Sigmoid colon (tissue), 7 donors: Measurements from ENCODE around the gene MEIS1. TPM values are rescaled to one million over a fixed set of nuclear protein-coding genes. Genes with fewer than 3 reads are reported as not detected.

Experiments used
- DNase-seq: peaks from one replicate; pipeline ENCODE4 v3.0.0-alpha.2; 2019
- H3K27ac ChIP-seq, 4 donors: fragments of 200-600 bp; sonication (generic); one replicate each; pipeline ENCODE4 v1.5.1; 2016 to 2019; ENCODE audit warnings: mild to moderate bottlenecking in 1 of 4
- H3K27me3 ChIP-seq, 3 donors: fragments of 200-600 bp; sonication (generic); one replicate each; pipeline ENCODE4 v1.5.1; 2019; ENCODE audit warnings: mild to moderate bottlenecking in 1 of 3
- H3K36me3 ChIP-seq, 4 donors: fragments of 200-600 bp; sonication (generic); one replicate each; pipeline ENCODE4 v1.5.1; 2016 to 2019
- H3K4me1 ChIP-seq, 4 donors: fragments of 200-600 bp; sonication (generic); one replicate each; pipeline ENCODE4 v1.5.1; 2017 to 2019
- H3K4me3 ChIP-seq, 4 donors: fragments of 200-600 bp; sonication (generic); one replicate each; pipeline ENCODE4 v1.5.1; 2017 to 2019; ENCODE audit warnings: mild to moderate bottlenecking in 2 of 4, moderate library complexity in 1 of 4
- H3K9me3 ChIP-seq, 4 donors: fragments of 200-600 bp in 3 of 4; sonication (generic) in 3 of 4; one replicate each; pipeline versions ENCODE4 v1.5.1 to v1.6.1; 2013 to 2019
- EP300 ChIP-seq, 4 donors: sonication (generic); formaldehyde crosslinking; IDR thresholded peaks; one replicate each; pipeline ENCODE4 v1.6.1; 2017; ENCODE audit warnings: antibody characterized with exemption in 4 of 4
- POLR2A ChIP-seq, 2 donors: fragments of 450-650 bp; IDR thresholded peaks; one replicate each; pipeline ENCODE4 v1.6.1; 2016; ENCODE audit warnings: antibody characterized with exemption in 2 of 2, mild to moderate bottlenecking in 2 of 2, moderate library complexity in 2 of 2
- POLR2AphosphoS5 ChIP-seq, 4 donors: sonication (generic); formaldehyde crosslinking; IDR thresholded peaks; one replicate each; pipeline ENCODE4 v1.6.1; 2017; ENCODE audit warnings: antibody characterized with exemption in 4 of 4
- WGBS, 2 donors: extraction: QIAGEN DNeasy Blood & Tissue Kit; methylation state at CpG; one replicate each; pipeline ENCODE4 v1.1.7; 2013; 5-methylcytosine and 5-hydroxymethylcytosine counted together
- intact Hi-C: fragments of 100-400 bp; cut with DNase I; formaldehyde crosslinking; loops from one replicate; pipeline ENCODE4 v1.15.1; 2023
- polyA plus RNA-seq, 3 donors: library from polyadenylated mRNA; stranded (reverse); fragments of 200-250 nt; gene quantifications; one replicate each; pipeline ENCODE4 v1.2.3, GENCODE V29; 2013
- total RNA-seq, 4 donors: library from RNA; depleted of rRNA; stranded (reverse); fragments of >200 nt; gene quantifications; one replicate each; pipeline ENCODE4 v1.1.0, GENCODE V29; 2016
- TF ChIP-seq, protein P1 (sequence below), 4 experiments: fragments of 450-650 bp in 3 of 4; fragments of 200-600 bp in 1 of 4; IDR thresholded peaks; one replicate each; pipeline ENCODE4 v1.5.1; 2016 to 2019; ENCODE audit warnings: antibody characterized with exemption in 4 of 4, mild to moderate bottlenecking in 3 of 4, moderate library complexity in 2 of 4
- donor health status: healthy with polysubstance abuse.
- donor health status: Bipolar disorder and iron deficiency.
- donor health status: healthy.

MEIS1 gene
- total and polyA plus RNA-seq, 7 donors, result 2.8 to 144 (median 108) TPM

DNA sequence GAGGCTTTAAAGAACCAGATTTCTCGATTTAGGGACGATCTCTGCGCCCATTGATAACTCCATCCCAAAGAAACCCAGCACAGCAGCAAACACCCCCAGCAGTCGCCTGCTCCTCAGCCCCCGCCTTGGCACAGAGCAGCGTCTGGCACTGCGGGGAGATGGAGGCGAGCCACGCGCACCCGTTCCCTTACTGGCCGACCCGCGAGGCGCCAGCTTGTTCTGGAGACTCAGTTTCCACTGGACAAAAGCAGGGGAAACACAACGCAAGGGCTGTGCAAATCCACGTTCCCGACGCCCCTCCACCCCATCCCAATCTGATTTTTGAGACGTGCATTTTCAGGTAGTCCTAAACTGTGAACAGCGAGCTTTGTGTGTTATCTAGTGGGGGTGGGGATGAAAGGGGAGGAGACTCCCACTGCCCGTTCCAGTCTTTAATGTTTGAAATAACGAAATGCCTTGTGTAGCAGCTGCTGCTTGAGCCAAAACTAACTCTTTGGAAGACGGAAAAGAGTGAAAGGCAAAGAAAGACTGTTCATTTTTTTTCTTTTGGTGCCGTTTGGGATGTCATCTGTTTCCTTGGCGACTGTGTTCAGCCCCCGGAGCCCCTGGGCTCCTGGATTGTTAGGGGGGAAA lies 143.2 kb downstream of the MEIS1 start:
- peak overlapping the region; percentile 95 to 99 (median 98) for H3K27ac ChIP-seq
- 6 to 11% methylated on average over 27 of the region's 27 CpGs for WGBS, 2 donors
- intact Hi-C loops, result loop anchor here (2.0 to 10.0 kb wide), 8 partner anchors 311 to 1457 kb away; partner anchors contain the start of gene ETAA1
- H3K27me3 ChIP-seq, result peaks cover 0 to 3% (median 3%) of the 10 kb centered on the region in 3 donors
- TF ChIP-seq POLR2A (IDR thresholded peaks at IDR 0.05) (no peak), POLR2AphosphoS5 (IDR thresholded peaks at IDR 0.05) (peak in 3 of 4 donors; percentile 44 to 59 (median 54))
- peak; percentile 72 for DNase-seq
- no peaks in the 10 kb centered on the region for H3K36me3 ChIP-seq
- H3K9me3 ChIP-seq, result no peaks in the 10 kb centered on the region
- H3K4me1 ChIP-seq, result peaks cover 0 to 44% (median 31%) of the 10 kb centered on the region in 4 donors
- H3K4me3 ChIP-seq, result peak overlapping the region; percentile 52 to 73 (median 68)

DNA sequence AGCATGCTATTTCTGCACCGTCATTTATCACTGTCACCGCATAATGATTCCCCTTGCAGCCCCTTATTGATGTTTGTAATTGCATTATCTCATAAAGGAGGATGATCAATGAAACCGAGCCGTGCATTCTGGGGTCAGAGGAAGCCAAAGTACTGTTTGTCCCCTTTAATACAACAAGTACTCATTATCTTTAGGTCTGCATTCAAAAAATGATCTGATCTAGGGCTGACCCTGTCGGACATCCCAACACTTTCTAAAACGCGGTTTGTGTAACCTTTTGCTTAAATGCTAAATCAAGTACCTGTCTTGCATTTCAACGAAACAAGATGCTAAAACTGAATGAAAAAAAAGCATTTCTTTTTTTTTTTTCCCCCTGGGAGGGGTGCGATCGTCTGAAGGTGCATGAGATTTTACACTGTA lies 143.8 kb downstream of the MEIS1 start:
- no peaks in the 10 kb centered on the region for H3K36me3 ChIP-seq
- no peak for DNase-seq
- intact Hi-C loops, result loop anchor here (2.0 to 10.0 kb wide), 8 partner anchors 310 to 1456 kb away; partner anchors contain the start of gene ETAA1
- no peak for TF ChIP-seq POLR2A (IDR thresholded peaks at IDR 0.05)
- H3K9me3 ChIP-seq, result no peaks in the 10 kb centered on the region
- peak overlapping the region; percentile 95 to 99 (median 98) for H3K27ac ChIP-seq
- H3K4me1 ChIP-seq, result peaks cover 0 to 41% (median 25%) of the 10 kb centered on the region in 4 donors
- H3K27me3 ChIP-seq, result peaks cover 0 to 3% (median 3%) of the 10 kb centered on the region in 3 donors
- peak overlapping the region; percentile 52 to 73 (median 68) for H3K4me3 ChIP-seq
- 17 to 23% methylated on average over 10 of the region's 10 CpGs for WGBS, 2 donors

DNA sequence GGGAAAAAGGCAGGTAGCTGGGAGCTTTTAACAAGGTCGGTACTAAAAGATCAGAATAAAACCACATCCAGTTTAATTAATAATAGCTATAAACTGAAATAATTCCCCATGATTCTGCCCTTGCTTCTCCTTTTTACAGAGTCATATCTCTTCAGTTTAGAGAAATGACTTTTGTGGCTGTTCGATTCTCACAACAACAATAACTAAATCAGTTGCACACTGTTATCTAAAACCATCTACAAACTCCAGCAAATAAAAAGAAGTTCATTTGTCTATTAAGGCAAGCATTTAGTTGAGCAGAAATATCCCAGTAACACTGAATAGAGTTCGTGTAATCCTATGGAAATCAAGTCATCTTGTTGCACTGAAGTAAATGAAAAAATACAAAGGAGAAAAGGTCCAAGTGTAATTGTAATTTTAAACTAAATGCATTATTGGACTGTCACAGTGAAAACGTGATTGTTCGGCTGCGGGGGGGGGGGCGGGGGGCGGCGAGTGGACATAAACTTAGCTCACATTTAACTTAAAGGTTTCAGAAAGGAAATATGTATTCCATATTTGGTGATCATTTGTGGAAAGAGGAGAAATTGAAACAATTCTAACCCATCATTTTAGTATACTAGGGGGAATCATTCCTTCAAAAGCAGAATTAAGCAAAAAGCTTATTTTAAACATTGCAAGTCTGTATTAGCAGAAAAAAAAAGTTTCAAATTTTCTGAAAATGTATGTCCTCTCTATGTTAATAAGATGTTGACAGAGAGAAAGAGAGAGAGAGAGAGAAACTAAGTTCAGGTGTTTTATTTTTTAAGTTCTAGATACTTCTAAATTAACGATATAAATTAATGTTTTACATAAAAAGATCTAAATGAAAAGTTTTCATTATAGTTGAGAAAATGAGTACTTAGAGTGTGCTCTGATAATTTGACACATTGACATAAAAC lies 144.5 kb downstream of the MEIS1 start:
- 38 to 45% methylated on average over 10 of the region's 10 CpGs for WGBS, 2 donors
- Histone ChIP-seq H3K27me3 (peaks cover 0 to 3% (median 3%) of the 10 kb centered on the region in 3 donors), H3K27ac (peak overlapping the region; percentile 95 to 99 (median 98)), H3K4me1 (peaks cover 0 to 39% (median 21%) of the 10 kb centered on the region in 4 donors), H3K4me3 (peak overlapping the region; percentile 52 to 73 (median 68)), H3K9me3 (no peaks in the 10 kb centered on the region), H3K36me3 (no peaks in the 10 kb centered on the region)
- DNase-seq, result no peak
- TF ChIP-seq EP300 (IDR thresholded peaks at IDR 0.05), result no peak
- no peak for TF ChIP-seq POLR2AphosphoS5 (IDR thresholded peaks at IDR 0.05)
- TF ChIP-seq POLR2A (IDR thresholded peaks at IDR 0.05), result no peak
- TF ChIP-seq, protein P1, sequence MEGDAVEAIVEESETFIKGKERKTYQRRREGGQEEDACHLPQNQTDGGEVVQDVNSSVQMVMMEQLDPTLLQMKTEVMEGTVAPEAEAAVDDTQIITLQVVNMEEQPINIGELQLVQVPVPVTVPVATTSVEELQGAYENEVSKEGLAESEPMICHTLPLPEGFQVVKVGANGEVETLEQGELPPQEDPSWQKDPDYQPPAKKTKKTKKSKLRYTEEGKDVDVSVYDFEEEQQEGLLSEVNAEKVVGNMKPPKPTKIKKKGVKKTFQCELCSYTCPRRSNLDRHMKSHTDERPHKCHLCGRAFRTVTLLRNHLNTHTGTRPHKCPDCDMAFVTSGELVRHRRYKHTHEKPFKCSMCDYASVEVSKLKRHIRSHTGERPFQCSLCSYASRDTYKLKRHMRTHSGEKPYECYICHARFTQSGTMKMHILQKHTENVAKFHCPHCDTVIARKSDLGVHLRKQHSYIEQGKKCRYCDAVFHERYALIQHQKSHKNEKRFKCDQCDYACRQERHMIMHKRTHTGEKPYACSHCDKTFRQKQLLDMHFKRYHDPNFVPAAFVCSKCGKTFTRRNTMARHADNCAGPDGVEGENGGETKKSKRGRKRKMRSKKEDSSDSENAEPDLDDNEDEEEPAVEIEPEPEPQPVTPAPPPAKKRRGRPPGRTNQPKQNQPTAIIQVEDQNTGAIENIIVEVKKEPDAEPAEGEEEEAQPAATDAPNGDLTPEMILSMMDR (IDR thresholded peaks at IDR 0.05), result no peak
- intact Hi-C loops, result loop anchor here (2.0 to 10.0 kb wide), 10 partner anchors 309 to 1455 kb away; partner anchors contain the start of gene ETAA1

DNA sequence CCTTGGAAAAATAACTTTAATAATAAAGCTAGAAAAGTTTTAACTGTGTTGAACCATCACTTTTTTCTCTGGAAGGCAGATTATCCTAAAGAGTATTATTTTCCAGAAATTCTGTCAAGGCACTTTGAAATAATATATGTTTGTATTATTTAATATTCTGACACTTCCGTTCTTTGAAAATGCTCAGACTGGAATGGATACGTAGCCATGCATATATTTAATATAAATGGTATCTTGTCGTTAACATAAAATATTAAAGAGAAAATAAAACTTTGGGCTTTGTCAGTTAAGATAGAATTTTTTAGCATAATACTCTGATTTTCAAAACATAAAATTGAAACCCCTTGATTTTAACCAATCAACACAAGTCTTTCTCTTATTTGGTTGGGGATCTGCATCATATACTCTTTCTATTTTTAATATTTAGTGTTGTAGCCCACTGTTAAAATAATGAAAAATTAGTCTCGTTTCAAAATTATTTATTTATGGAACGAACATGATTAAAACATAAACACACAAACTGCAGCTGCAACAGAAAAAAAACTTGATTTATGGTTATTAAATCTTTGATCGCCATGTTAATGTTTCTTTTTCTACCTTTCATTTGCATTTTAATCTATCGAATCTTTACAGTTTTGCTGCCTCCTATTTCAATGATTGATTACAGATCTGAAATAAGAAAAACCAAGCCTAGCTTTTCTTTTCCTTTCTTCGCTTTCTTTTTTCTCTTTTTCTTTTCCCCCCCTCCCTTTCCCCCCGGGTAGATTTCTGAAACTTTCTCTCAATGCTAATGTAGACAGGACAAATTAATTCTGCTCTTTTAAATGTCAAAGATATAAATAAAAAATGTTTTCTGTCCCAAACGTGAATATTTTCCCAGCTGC lies 145.5 kb downstream of the MEIS1 start:
- 27 to 34% methylated on average over 10 of the region's 10 CpGs for WGBS, 2 donors
- H3K4me3 ChIP-seq, result peak overlapping the region; percentile 43 to 73 (median 57)
- no peaks in the 10 kb centered on the region for H3K36me3 ChIP-seq
- DNase-seq, result no peak
- H3K27ac ChIP-seq, result peak overlapping the region; percentile 95 to 99 (median 98)
- peaks cover 0 to 45% (median 26%) of the 10 kb centered on the region in 4 donors for H3K4me1 ChIP-seq
- TF ChIP-seq POLR2AphosphoS5 (IDR thresholded peaks at IDR 0.05), result no peak
- TF ChIP-seq POLR2A (IDR thresholded peaks at IDR 0.05), result no peak
- no peak for TF ChIP-seq EP300 (IDR thresholded peaks at IDR 0.05)
- TF ChIP-seq, protein P1 (IDR thresholded peaks at IDR 0.05), result no peak
- H3K27me3 ChIP-seq, result peaks cover 0 to 3% (median 3%) of the 10 kb centered on the region in 3 donors
- no peaks in the 10 kb centered on the region for H3K9me3 ChIP-seq
- intact Hi-C loops, result loop anchor here (1.0 to 10.0 kb wide), 3 partner anchors 111 to 634 kb away; no protein-coding TSS in a partner anchor
